Left ventricle myocardium inferior (tissue), 1 donor: ENCODE measurements around the gene MCRIP1. TPM values are rescaled to one million over a fixed set of nuclear protein-coding genes. Genes with fewer than 3 reads are reported as not detected.
"Not testable (repeated sequence)": the region's sequence is repeated elsewhere in the genome, so short reads cannot be mapped to it uniquely, and the experiment has no call there.

Experiments used
- DNase-seq: peaks from one replicate; pipeline ENCODE4 v3.0.0-alpha.2; 2020
- H3K27ac ChIP-seq: fragments of 200-600 bp; replicated peaks from 2 replicates; pipeline ENCODE4 v1.8.0; 2021
- H3K27me3 ChIP-seq: fragments of 200-600 bp; 2 replicates; pipeline ENCODE4 v1.8.0; 2021; ENCODE audit warnings: low read depth
- H3K36me3 ChIP-seq: fragments of 200-600 bp; 2 replicates; pipeline ENCODE4 v1.8.0; 2021
- H3K4me1 ChIP-seq: fragments of 200-600 bp; 2 replicates; pipeline ENCODE4 v1.8.0; 2021
- H3K4me3 ChIP-seq: fragments of 200-600 bp; 2 replicates; pipeline ENCODE4 v1.8.0; 2021; ENCODE audit warnings: mild to moderate bottlenecking, moderate library complexity
- H3K9me3 ChIP-seq: fragments of 200-600 bp; replicated peaks from 2 replicates; pipeline ENCODE4 v1.8.0; 2021
- intact Hi-C: fragments of 100-400 bp; cut with micrococcal nuclease; formaldehyde crosslinking; loops from one replicate; pipeline ENCODE4 v1.11.0; 2022
- total RNA-seq: library from RNA; stranded (reverse); fragmentation: NEBNext Ultra II Directional; extraction: Animal tissue kit (Norgen Biotek cat#: 25700); gene quantifications from one replicate; pipeline ENCODE4 v1.2.1, GENCODE V29; 2021
- TF ChIP-seq, protein P1 (sequence below): fragments of 200-600 bp; IDR thresholded peaks from 2 replicates; pipeline ENCODE4 v1.8.0; 2021; ENCODE audit warnings: antibody characterized with exemption, mild to moderate bottlenecking, borderline replicate concordance
- donor health status: DM: no; HTN: yes; CAD: no; lungs with severe emphysema.

MCRIP1 gene
- total RNA-seq, 1 donor from 2014 or later, result 110 TPM

DNA sequence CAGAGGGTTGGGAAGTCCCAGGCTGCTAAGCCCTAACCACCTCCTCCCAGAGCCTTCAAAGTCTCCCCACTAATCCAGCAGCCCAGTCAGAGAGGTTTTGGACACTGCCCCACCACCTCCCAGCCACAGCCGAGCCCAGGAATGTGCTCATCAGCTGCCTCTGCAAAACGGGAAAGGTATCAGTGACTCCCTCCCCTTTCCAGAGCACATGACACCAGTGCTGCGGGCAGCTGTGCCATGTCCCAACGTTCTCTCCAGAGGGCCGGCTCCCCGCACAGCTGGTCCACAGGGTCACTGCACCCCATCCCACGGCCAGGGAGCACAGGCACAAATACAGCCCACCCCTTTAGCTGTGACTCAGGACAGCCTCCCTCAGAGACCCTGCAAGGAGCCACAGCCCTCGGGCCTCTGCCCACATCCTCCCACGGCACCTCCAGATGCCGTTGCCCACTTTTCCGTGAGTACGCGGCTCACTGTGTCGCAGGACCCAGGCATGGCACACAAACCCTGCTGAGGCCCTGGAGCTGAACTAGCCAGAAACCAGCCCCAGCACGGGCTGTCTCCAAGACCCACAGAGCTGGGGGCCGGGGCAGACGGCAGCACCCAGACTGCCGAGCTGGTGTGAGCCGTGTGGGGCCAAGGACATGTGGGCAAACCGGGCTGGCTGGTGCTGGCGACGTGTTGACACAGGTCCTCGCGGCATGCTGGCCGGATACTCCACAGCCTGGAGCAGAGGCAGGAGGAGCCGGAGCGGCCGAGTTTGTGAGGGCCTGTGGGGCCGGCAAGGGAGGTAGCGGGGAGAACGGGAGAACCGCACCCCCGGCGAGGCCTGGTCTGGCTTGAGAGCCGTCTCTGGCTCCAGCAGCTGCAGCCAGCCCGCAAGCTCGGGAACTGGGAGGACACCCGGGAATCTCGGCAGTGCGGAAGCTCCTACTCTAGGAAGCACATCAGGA, 8.0 kb upstream of the MCRIP1 start:
- intact Hi-C loops, result no loop called here

DNA sequence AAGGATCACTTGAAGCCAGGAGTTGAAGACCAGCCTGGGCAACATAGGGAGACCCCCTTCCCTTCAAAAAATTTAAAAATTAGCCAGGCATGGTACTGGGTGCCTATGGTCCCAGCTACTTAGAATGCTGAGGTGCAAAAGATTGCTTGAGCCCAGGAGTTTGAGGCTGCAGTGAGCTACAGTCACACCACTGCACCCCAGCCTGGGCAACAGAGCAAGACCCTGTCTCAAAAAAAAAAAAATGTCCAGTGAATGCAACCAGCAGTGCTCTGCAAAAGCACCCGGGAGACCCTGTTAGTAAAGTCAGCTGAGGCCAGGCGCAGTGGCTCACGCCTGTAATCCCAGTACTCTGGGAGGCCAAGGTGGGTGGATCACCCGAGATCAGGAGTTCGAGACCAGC, 7.0 kb upstream of the MCRIP1 start:
- intact Hi-C loops, H3K9me3 ChIP-seq, H3K4me3 ChIP-seq, DNase-seq, H3K27me3 ChIP-seq: not testable (repeated sequence)
- H3K36me3 ChIP-seq, result peaks cover 25% of the 10 kb centered on the region
- H3K27ac ChIP-seq, result peak overlapping the region; percentile 92
- H3K4me1 ChIP-seq, result peaks cover 23% of the 10 kb centered on the region

More for the DNA sequence above, 8.0 kb upstream of the MCRIP1 start:
- no peaks in the 10 kb centered on the region for H3K9me3 ChIP-seq
- H3K4me1 ChIP-seq, result peaks cover 21% of the 10 kb centered on the region
- no peaks in the 10 kb centered on the region for H3K27me3 ChIP-seq
- H3K27ac ChIP-seq, result peak overlapping the region; percentile 92
- peak overlapping the region; percentile 46 for H3K4me3 ChIP-seq
- TF ChIP-seq, protein P1, sequence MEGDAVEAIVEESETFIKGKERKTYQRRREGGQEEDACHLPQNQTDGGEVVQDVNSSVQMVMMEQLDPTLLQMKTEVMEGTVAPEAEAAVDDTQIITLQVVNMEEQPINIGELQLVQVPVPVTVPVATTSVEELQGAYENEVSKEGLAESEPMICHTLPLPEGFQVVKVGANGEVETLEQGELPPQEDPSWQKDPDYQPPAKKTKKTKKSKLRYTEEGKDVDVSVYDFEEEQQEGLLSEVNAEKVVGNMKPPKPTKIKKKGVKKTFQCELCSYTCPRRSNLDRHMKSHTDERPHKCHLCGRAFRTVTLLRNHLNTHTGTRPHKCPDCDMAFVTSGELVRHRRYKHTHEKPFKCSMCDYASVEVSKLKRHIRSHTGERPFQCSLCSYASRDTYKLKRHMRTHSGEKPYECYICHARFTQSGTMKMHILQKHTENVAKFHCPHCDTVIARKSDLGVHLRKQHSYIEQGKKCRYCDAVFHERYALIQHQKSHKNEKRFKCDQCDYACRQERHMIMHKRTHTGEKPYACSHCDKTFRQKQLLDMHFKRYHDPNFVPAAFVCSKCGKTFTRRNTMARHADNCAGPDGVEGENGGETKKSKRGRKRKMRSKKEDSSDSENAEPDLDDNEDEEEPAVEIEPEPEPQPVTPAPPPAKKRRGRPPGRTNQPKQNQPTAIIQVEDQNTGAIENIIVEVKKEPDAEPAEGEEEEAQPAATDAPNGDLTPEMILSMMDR, result no peak
- peaks cover 36% of the 10 kb centered on the region for H3K36me3 ChIP-seq
- DNase-seq, result peak; percentile 50

DNA sequence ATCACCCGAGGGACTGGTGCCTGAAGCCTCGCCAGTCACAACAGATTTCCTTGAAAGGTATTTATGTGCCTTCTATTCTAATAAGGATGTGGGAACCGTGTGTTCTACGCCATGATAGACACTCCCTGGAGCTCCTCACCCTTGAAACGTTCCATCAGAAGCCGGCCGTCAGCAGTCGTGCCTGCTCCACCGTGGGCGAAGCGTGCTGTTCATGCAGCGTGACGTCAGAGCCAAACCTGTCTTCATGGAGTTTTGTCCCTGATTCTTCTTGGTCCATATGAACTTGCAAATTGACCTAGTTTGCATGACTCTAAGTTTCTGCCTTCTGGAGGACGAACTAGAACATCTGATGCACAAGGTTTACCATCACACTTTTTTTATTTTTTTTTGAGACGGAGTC, 6.2 kb upstream of the MCRIP1 start:
- intact Hi-C loops, result no loop called here
- H3K27ac ChIP-seq, result no peak overlapping the region

DNA sequence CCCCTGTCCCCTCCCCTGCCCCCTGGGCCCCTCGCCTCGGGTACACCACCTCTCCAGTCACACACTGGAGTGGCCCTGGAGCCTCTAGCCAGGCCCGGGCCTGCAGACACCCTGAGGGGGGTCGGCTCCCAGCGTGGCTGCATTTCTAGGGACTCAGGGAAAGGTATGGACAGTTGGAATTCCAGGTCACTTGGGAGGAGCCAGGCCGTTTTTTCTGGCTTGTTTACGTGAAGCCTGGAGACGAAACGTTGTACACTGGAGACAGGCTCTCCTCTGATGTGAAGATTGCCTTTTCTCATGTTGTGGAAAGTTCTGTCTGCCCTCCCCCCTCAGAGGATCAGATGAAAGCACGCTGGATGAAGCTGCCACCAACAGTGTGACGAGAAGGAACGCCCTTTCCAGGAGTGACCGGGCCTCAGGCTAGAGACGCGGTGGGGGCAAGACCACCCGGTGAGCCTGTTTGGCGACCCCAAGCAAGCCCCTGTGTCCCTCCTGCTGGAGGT, 5.7 kb upstream of the MCRIP1 start:
- Histone ChIP-seq H3K27ac (no peak overlapping the region), H3K36me3 (peaks cover 13% of the 10 kb centered on the region), H3K27me3 (no peaks in the 10 kb centered on the region), H3K4me3 (no peak overlapping the region), H3K4me1 (peaks cover 35% of the 10 kb centered on the region), H3K9me3 (no peaks in the 10 kb centered on the region)
- intact Hi-C loops, result no loop called here
- TF ChIP-seq, protein P1, result no peak
- no peak for DNase-seq

More for the DNA sequence above, 6.2 kb upstream of the MCRIP1 start:
- Histone ChIP-seq H3K36me3 (peaks cover 18% of the 10 kb centered on the region), H3K27me3 (no peaks in the 10 kb centered on the region), H3K4me1 (peaks cover 31% of the 10 kb centered on the region), H3K9me3 (no peaks in the 10 kb centered on the region), H3K4me3 (no peak overlapping the region)
- no peak for DNase-seq
- TF ChIP-seq, protein P1, result no peak

DNA sequence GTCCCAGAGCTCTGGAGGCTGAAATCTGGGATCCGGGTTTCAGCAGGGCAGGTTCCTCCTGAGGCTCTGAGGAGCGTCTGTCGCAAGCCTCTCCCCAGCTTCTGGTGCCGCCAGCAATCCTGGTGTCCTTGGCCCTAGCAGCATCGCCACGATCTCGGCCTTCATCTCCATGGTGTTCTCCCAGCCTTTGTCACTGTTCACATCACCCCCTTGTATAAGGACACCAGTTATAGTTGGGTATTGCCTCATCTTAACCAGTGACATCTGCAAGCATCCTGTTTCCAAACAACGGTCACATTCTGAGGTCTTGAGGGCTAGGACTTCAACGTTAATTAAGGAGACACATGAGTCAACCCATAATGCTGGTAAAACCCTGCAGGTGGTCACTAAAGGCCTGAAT, 4.5 kb upstream of the MCRIP1 start:
- Histone ChIP-seq H3K9me3 (no peaks in the 10 kb centered on the region), H3K27me3 (no peaks in the 10 kb centered on the region), H3K36me3 (peaks cover 1% of the 10 kb centered on the region), H3K4me1 (peaks cover 43% of the 10 kb centered on the region), H3K27ac (no peak overlapping the region), H3K4me3 (no peak overlapping the region)
- TF ChIP-seq, protein P1, result no peak
- intact Hi-C loops, result no loop called here
- no peak for DNase-seq

DNA sequence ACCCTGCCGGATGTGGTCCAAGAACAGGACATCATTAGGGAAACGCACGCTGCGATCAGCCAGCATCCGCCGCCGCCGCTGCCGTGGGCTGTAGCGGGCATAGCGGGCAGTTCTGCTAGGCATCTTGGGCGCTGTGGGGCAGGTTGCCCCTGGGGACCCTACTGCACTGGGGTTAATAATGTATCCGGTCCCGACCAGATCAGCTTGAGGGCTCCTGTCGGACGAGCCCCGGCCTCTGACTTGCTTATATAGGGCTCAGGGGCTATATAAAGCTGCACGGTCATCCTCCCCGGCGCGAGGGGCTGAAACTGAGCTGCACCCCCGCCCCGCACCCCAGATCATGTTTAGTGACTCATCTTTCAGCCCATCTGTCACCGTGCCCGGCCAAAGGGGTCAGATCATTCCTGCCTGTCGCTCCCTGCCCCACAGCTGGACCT, 1.8 kb upstream of the MCRIP1 start, which contains the start of gene PPP1R27:
TSS of gene PPP1R27 (minus strand) at position 220 of the 437 bp plus-strand sequence. CDS start at position 123, 97 bp downstream.
- Histone ChIP-seq H3K27ac (peak within 1 kb of the TSS; percentile 88), H3K4me1 (peaks cover 41% of the 10 kb centered on the region), H3K27me3 (no peaks in the 10 kb centered on the region), H3K4me3 (peak within 1 kb of the TSS; percentile 96), H3K36me3 (no peaks in the 10 kb centered on the region), H3K9me3 (no peaks in the 10 kb centered on the region)
- no peak for DNase-seq
- TF ChIP-seq, protein P1, result no peak
- intact Hi-C loops, result no loop called here
